ENCODE results near the gene CPTP.

CPTP gene

GRCh38 chr1:1319646-1319941 is 5.0 kb upstream of the CPTP start:
- DNase-seq (ENCODE audit: low read depth) = no peak

GRCh38 chr1:1320666-1321448 is 3.7 kb upstream of the CPTP start:
- no peak for DNase-seq (ENCODE audit: low read depth)

- DNase-seq (ENCODE audit: low read depth) = no peak
These were observed 3.1 kb upstream of the CPTP start for GRCh38 chr1:1321477-1321876.

- DNase-seq (ENCODE audit: low read depth) = no peak
These were observed 2.2 kb upstream of the CPTP start for GRCh38 chr1:1322418-1322817.

GRCh38 chr1:1322952-1323351 is 1.6 kb upstream of the CPTP start:
- no peak for DNase-seq (ENCODE audit: low read depth)

- no peak for DNase-seq (ENCODE audit: low read depth)
These were observed 498 bp upstream of the CPTP start for GRCh38 chr1:1324084-1324523.

GRCh38 chr1:1325288-1326074 is 879 bp downstream of the CPTP start:
- no peak for DNase-seq (ENCODE audit: low read depth)

- no peak for DNase-seq (ENCODE audit: low read depth)
These were observed 1.5 kb downstream of the CPTP start for GRCh38 chr1:1326075-1326605.

- no peak for DNase-seq (ENCODE audit: low read depth)
These were observed 2.7 kb downstream of the CPTP start for GRCh38 chr1:1327291-1327690.

- no peak for DNase-seq (ENCODE audit: low read depth)
These were observed 3.7 kb downstream of the CPTP start for GRCh38 chr1:1328254-1328653.

GRCh38 chr1:1329304-1330210 is 5.0 kb downstream of the CPTP start:
- DNase-seq (ENCODE audit: low read depth) = no peak

- no peak for DNase-seq (ENCODE audit: low read depth)
These were observed 5.9 kb downstream of the CPTP start for GRCh38 chr1:1330366-1331067.

- DNase-seq (ENCODE audit: low read depth) = no peak
These were observed 6.7 kb downstream of the CPTP start, which contains the start of gene TAS1R3 for GRCh38 chr1:1331068-1331965. TAS1R3 (plus strand) TSS chr1:1331280; CDS start chr1:1331346, 66 bp downstream.

- no peak for DNase-seq (ENCODE audit: low read depth)
These were observed 7.6 kb downstream of the CPTP start for GRCh38 chr1:1332031-1332755.

GRCh38 chr1:1332774-1333480 is 8.3 kb downstream of the CPTP start:
- DNase-seq (ENCODE audit: low read depth) = no peak

GRCh38 chr1:1333551-1334241 is 9.1 kb downstream of the CPTP start:
- no peak for DNase-seq (ENCODE audit: low read depth)

GRCh38 chr1:1334835-1335234 is 10.2 kb downstream of the CPTP start:
- no peak for DNase-seq (ENCODE audit: low read depth)

GRCh38 chr1:1335283-1335682 is 10.7 kb downstream of the CPTP start:
- no peak for DNase-seq (ENCODE audit: low read depth)
